22Rv1 (cell line): ENCODE results near the gene DAB1.

Experiments used
- CTCF ChIP-seq: fragments of 450-650 bp; IDR thresholded peaks from 2 replicates; pipeline ENCODE4 v1.5.1; 2017; ENCODE audit warnings: mild to moderate bottlenecking
- ZFX ChIP-seq: fragments of 450-650 bp; IDR thresholded peaks from 2 replicates; pipeline ENCODE4 v1.6.1; 2017; ENCODE audit warnings: antibody characterized with exemption, borderline replicate concordance

DNA sequence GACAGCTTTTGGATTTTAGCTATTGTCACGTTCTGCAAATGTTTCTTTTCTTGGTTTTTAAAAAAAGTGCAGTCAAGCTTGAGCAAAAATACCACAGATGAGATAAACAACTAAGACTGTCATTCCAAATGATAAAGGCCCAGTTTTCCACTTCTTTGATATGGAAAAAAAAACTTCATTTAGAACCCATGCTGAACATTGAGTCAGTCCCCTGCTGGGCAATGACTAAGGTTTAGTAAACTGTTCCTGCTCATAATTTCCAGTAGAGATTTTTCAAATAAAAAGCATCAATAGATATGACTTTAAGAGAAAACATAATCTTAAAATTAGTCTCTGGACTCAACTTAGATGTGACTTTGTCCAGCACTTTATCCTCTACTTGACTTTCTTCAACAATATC lies 290.2 kb downstream of the DAB1 start:
- no peak for TF ChIP-seq CTCF
- no peak for TF ChIP-seq ZFX
